Stimulated activated CD8-positive, alpha-beta memory T cell treated with anti-CD3 and anti-CD28 coated beads, Interleukin-4, amount 100 ng/mL, for 48 hours (primary cell): ENCODE measurements around the gene SDHB.

Experiments
- DNase-seq: peaks from one replicate; pipeline ENCODE4 v3.0.0-alpha.2; 2020

The SDHB gene

DNA sequence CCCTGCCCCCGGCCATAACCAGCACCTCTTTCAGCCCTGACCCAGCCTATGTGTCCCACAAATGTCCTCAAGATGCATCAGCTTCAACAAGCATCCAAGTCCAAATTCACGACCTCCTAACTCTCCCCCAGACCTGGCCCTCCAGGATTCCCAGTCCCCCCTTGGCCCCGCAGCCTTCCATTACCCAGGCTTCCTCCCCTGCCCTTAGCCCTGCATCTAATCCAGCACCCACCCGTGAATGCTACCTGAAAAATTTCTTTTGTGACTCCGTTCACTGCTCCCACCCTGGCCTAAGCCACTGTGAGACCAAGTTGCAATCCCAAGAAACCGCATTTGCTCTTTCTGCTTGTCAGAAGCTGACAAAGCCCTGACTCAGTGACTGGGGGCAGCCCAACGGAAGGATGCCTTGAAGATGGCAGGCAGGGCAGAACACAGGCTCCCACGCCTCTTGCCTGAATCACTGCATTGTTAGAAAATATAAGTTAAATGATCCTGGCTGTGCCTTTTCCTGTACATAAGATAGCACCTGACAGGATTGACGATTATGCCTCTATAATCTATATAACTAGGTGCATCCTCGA, 72.5 kb downstream of the SDHB start:
- DNase-seq, result no peak

- DNase-seq, result no peak
Measured at GRCh38 chr1:16980473-16981268, 73.2 kb downstream of the SDHB start, which contains the start of gene MFAP2. Gene MFAP2 (minus strand): TSS chr1:16980620. CDS start chr1:16978273, 2,347 bp downstream.

DNA sequence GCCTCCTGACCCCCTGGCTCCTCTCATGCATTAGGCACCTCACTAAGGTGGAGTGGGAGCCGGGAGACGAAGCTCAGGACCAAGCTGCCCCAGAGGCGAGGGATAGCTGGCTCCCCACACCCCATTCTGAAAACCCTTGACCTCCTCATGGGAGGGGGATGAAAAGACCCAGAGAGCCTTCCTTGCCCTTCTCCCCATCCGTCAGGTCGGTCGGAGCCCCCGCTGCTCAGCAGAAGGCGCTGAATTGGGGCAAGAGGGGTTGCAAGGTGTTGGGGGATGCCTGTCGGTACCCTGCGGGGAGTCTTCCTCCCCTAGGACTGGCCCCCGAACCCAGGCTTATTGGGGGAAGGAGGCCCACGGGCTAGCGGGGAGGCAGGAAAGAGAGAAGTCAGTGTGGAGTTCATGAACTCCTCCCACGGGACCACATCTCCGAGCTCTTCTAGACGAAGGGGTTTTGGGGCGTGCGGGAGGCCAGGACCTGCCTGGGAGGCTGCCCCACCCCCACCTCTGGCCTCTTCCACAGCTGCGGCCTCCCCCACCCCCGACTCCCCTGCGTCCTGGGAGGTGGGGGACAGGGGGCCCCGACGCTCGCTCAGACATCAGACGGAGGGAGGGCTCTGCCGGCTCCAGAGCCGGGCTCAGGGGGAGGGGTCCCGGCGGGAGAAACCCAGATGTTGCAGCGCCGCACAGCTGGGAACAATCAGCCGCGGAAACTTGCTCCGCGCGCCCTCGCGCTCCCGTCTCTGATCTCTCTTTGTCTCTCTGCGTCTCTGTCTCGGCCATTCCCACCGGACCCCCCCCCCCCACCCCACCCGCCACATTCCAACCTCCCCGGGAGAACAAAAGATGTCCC, 74.1 kb downstream of the SDHB start:
- DNase-seq, result no peak

DNA sequence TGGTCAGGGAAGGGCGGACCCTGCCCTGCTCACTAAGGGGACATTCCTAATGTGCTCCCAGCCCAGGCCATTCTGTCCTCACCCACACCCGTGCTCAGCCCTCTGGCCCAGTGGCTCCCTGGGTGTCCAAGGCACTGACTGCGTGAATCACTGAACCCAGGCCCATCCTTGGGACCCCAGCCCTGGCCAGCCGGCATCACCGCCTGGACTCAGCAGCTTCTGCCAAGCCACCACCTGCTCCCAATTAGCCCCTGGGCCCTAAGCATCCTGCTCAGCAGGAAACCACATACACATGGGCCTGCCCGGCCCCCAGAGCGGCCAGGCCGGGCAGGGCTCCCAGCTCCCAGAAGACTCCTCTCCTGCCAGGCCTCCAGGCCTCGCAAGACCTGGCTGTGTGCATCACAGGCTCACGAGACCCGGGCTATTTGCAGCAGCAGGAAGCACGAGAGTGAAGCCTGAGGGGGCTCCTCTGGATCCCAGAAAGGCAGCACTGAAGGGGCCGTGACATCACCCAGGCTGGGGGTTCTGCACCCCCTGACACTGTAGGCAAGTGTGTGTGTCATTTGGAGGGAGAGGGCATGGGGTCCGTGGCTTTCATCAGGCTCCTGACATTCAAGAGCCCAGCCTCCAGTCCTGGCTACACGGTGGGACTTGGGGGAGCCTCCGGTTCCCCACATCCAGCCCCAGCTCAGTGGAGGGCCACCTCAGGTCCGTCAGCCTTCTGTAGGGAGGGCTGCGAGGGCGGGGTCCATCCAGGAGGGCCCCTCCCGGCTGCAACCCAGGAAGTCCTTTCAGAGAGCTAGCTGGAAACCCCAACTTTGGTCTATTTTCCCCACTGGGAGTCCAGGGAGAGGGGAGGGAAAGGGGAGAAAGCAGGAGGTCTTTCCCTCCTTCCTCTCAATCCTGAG, 75.0 kb downstream of the SDHB start:
- no peak for DNase-seq

- DNase-seq, result no peak
Measured at GRCh38 chr1:16978139-16978538, 75.7 kb downstream of the SDHB start.

- DNase-seq, result no peak
Measured at GRCh38 chr1:16977377-16977776, 76.5 kb downstream of the SDHB start.

- no peak for DNase-seq
Measured at GRCh38 chr1:16976966-16977365, 76.9 kb downstream of the SDHB start.

GRCh38 chr1:16975838-16976237, 78.0 kb downstream of the SDHB start:
- DNase-seq, result no peak

DNA sequence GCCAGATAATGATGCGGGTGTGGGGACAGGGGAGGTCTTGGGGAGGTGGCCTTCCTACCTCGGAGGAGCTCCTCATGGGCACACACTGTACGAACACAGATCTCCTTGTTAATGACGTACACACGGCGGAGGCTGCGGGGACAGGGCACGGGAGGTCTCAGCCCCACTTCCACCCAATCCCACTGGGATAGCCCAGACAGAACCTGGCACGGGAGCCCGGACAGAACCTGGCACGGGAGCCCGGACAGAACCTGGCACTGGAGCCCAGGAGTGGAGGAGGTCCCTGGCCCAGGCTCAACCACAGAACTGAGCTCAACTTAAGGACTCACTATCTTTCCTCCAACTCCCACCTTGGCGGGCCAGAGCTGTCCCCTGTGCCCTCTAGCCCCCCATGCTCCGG, 78.6 kb downstream of the SDHB start:
- DNase-seq, result no peak

DNA sequence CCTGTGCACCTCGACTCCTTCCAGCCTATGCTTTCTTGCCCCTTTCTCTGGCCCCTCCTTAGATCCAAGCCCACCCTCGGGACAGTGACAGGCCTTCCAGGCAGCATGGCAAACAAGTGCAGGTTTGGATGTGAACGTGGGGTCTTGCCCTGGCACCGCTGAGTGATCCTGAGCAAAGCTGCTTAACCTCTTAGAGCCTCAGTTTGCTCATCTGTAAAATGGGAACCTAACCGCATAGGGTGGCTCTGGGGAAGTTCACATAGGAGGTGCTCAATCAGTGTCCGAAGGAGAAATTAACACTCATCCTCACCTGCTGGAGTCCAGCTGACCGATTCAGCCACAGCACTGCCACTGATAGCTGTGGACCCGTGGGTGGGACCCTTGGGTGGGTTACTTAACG, 80.6 kb downstream of the SDHB start:
- DNase-seq, result no peak

- DNase-seq, result no peak
Measured at GRCh38 chr1:16972189-16972895, 81.5 kb downstream of the SDHB start.

GRCh38 chr1:16971341-16972188, 82.3 kb downstream of the SDHB start:
- no peak for DNase-seq

DNA sequence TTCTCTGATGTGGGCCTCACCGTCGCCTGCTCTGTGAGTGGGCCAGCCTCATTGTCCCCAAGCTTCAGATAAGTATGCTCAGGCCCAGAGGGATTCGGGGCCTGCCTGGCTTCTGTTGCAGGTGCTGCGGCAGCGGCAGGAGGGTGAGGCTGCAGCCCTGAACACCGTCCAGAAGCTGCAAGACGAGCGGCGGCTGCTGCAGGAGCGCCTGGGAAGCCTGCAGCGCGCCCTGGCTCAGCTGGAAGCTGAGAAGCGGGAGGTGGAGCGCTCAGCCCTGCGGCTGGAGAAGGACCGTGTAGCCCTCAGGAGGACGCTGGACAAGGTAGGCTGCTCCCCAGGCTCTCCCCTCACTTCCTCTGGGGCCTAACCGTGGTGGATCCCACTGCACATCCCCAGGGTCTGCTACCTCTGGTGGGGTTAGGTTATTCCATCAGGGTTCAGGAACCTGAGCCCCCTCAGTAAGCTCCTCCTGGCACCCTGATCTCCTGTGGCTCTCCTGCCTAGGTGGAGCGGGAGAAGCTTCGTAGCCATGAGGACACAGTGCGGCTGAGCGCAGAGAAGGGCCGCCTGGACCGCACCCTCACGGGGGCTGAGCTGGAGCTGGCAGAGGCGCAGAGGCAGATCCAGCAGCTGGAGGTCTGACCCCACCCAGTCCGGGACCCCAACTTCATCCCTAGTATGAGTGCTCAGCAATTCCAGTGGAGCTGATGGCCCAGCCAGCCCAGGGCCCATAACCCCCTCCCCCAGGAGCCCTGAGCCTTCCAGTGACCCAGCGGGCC, 83.5 kb downstream of the SDHB start:
- no peak for DNase-seq

DNA sequence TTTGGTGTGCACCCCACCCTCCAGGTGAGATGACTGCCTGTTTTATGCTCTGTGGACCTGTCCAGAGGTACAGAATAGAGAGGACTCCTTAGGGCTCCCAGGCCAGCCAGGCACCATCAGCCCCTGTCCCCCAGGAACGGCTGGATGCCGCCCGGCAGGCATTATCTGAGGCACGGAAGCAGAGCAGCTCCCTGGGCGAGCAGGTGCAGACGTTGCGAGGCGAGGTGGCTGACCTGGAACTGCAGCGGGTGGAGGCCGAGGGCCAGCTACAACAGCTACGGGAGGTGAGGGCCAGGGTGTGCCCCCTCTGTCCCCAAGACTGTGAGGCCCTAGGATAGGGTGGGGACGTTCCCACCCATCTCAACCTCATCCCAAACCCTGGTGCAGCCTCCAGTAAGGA, 84.2 kb downstream of the SDHB start:
- no peak for DNase-seq

GRCh38 chr1:16969057-16969611, 84.7 kb downstream of the SDHB start:
- no peak for DNase-seq
